OCI-LY7 (cell line): Measurements from ENCODE around the gene SMC5.

ENCODE experiments used
- CTCF ChIP-seq: fragments of 200-600 bp; sonication (generic); conservative IDR thresholded peaks from 2 replicates; pipeline ENCODE4 v1.5.1; 2014; ENCODE audit warnings: mild to moderate bottlenecking, antibody characterized with exemption, low read length, moderate library complexity, mixed read lengths
- EZH2phosphoT487 ChIP-seq: fragments of 200-600 bp; sonication (generic); IDR thresholded peaks from 2 replicates; pipeline ENCODE4 v1.6.1; 2018; ENCODE audit warnings: low read depth, borderline replicate concordance, mild to moderate bottlenecking, mixed run types, antibody characterized with exemption, low read length, moderate library complexity, mixed read lengths

- no peak for TF ChIP-seq CTCF
- no peak for TF ChIP-seq EZH2phosphoT487
Observed at GRCh38 chr9:70392850-70393249, 134.1 kb downstream of the SMC5 start.
